ENCODE measurements around the gene ATP5F1E. TPM values are rescaled to one million over a fixed set of nuclear protein-coding genes. Genes with fewer than 3 reads are reported as not detected.

The ATP5F1E gene
- total RNA-seq, 2 donors from 2014 or later: 45.5 to 78.0 TPM

DNA sequence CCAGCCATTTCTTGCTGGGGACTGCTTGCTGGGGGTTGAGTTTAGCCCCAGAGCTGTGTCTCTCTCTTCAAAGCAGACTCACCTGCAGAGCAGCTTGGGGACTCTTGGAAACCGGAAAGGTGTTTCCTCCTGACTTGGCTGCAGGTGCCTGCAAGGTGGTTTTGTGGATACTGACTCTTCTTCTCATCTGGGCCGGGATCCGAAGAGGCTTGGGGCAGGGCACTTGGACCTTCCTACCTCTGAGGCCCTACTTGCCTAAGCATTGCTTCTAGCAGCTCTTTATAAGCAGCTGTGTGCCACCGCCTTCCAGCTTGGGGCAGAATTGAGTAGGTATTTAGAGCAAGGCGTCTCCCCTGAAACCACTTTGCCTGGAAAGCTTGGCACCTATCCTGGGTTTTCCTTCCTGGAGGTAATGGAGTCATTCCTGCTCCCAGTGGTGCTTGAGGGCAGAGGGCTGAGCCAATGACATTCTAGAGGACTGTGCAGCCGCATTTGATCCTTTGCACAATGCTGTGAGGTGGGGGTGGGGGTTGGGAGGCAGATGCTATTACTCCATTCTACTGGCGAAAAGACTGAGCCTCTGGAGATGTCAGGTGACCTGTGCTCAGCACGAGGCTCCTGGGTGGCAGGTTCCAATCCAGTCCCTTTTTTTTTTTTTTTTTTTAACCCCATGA is 21.7 kb downstream of the ATP5F1E start:
- Mint-ChIP-seq H3K27me3 (no peaks in the 10 kb centered on the region), H3K4me1 (peaks cover 29% of the 10 kb centered on the region), H3K27ac (no peak overlapping the region), H3K9me3 (no peaks in the 10 kb centered on the region), H3K4me3 (no peak overlapping the region), H3K36me3 (ENCODE audit: low read depth) (no peaks in the 10 kb centered on the region)
- ATAC-seq (replicated peaks): no peak

- no peak overlapping the region for H3K4me3 Mint-ChIP-seq
- no peaks in the 10 kb centered on the region for H3K27me3 Mint-ChIP-seq
- no peaks in the 10 kb centered on the region for H3K9me3 Mint-ChIP-seq
- peaks cover 13% of the 10 kb centered on the region for H3K36me3 Mint-ChIP-seq (ENCODE audit: low read depth)
- H3K4me1 Mint-ChIP-seq: peaks cover 36% of the 10 kb centered on the region
- H3K27ac Mint-ChIP-seq: no peak overlapping the region
- ATAC-seq (replicated peaks): no peak
These were observed 23.3 kb downstream of the ATP5F1E start for GRCh38 chr20:59008715-59009336.

- peaks cover 15% of the 10 kb centered on the region for H3K36me3 Mint-ChIP-seq (ENCODE audit: low read depth)
- H3K4me3 Mint-ChIP-seq: peak overlapping the region; percentile 69
- ATAC-seq (replicated peaks): no peak
- H3K27ac Mint-ChIP-seq: no peak overlapping the region
- no peaks in the 10 kb centered on the region for H3K9me3 Mint-ChIP-seq
- H3K27me3 Mint-ChIP-seq: no peaks in the 10 kb centered on the region
- peaks cover 36% of the 10 kb centered on the region for H3K4me1 Mint-ChIP-seq
These were observed 24.2 kb downstream of the ATP5F1E start for GRCh38 chr20:59007665-59008511.

- H3K4me1 Mint-ChIP-seq: peaks cover 43% of the 10 kb centered on the region
- ATAC-seq (replicated peaks): peak; percentile 82
- H3K27ac Mint-ChIP-seq: peak within 1 kb of the TSS; percentile 94
- H3K36me3 Mint-ChIP-seq (ENCODE audit: low read depth): peaks cover 15% of the 10 kb centered on the region
- H3K27me3 Mint-ChIP-seq: no peaks in the 10 kb centered on the region
- peak within 1 kb of the TSS; percentile 87 for H3K4me3 Mint-ChIP-seq
- H3K9me3 Mint-ChIP-seq: no peaks in the 10 kb centered on the region
These were observed 25.1 kb downstream of the ATP5F1E start, which contains the start of gene CTSZ for GRCh38 chr20:59006864-59007664. Gene CTSZ (minus strand): TSS chr20:59007254. CDS start chr20:59007128, 126 bp downstream.

DNA sequence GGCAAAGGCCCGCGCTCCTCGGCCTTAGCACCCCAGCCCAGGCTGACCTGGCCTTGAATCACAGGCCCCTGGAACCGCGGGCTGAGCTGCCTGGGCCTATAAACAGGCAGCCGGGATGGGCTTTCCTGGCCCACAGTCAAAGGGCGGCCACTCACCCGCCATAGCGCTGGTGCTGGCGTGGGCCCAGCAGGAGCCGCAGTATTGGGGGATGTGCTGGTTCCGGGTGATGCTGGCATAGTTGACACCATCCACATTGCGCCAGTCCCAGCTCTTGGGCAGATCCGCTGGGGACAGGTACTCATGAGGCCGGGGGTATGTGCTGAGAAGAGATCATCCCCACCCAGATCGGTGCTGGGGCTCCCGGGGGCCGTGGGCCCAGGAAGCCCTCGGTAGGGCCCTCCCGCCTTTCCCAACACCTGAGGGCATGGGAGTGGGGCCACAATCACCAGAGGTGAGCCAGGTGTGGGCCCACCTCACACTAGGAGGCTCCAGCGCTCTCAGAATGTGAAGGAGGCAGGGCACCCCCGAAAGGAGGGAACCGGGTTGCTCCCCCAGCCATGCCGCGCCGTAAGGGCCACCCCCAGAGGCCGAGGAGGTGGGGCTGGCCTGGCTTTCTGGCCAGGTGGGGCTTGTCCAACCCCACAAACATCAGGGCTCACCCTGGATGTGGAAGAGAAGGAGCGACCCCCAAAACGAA is 25.8 kb downstream of the ATP5F1E start:
- Mint-ChIP-seq H3K36me3 (ENCODE audit: low read depth) (peaks cover 15% of the 10 kb centered on the region), H3K4me1 (peaks cover 40% of the 10 kb centered on the region), H3K27me3 (no peaks in the 10 kb centered on the region), H3K9me3 (no peaks in the 10 kb centered on the region), H3K27ac (peak overlapping the region; percentile 94), H3K4me3 (peak overlapping the region; percentile 87)
- no peak for ATAC-seq (replicated peaks)

DNA sequence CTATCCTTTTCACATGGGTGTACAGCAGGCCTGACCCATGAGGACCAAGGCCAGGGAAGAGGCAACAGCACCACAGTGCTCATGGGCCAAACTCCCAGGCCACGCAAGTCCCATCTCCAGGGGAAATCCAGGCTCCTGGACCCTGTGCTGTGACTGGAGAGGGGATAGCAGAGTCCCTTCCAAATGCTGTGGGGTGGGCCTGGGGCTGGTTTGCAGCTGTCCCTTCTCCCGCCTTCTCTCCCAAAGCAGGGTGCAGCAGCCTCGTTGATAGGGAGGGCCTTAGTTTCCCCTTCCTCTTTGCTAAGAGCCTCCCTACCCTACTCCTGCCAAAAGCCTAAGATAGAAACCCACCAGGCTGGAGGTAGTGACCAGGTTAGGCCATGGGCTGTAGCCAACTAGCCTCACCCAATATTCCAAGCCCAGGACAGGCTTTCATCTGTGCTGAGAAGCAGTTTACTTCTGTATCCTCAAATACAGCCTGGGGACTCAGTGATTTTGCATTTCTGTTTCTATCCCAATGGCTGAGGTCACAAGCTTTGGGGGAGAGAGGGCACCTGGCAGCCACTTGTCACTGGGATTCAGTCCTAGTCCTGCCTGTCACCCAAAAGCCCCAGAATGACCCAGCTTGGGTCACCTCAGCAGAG is 26.5 kb downstream of the ATP5F1E start:
- Mint-ChIP-seq H3K4me3 (peak overlapping the region; percentile 87), H3K36me3 (ENCODE audit: low read depth) (peaks cover 18% of the 10 kb centered on the region), H3K27me3 (no peaks in the 10 kb centered on the region), H3K27ac (peak overlapping the region; percentile 94), H3K9me3 (no peaks in the 10 kb centered on the region), H3K4me1 (peaks cover 38% of the 10 kb centered on the region)
- no peak for ATAC-seq (replicated peaks)

- H3K36me3 Mint-ChIP-seq (ENCODE audit: low read depth): peaks cover 22% of the 10 kb centered on the region
- peak overlapping the region; percentile 94 for H3K27ac Mint-ChIP-seq
- H3K27me3 Mint-ChIP-seq: no peaks in the 10 kb centered on the region
- H3K9me3 Mint-ChIP-seq: no peaks in the 10 kb centered on the region
- peaks cover 38% of the 10 kb centered on the region for H3K4me1 Mint-ChIP-seq
- H3K4me3 Mint-ChIP-seq: peak overlapping the region; percentile 87
- peak; percentile 59 for ATAC-seq (replicated peaks)
These were observed 27.2 kb downstream of the ATP5F1E start for GRCh38 chr20:59004763-59005522.

GRCh38 chr20:59004493-59004762 is 27.7 kb downstream of the ATP5F1E start:
- Mint-ChIP-seq H3K27me3 (no peaks in the 10 kb centered on the region), H3K27ac (peak overlapping the region; percentile 94), H3K4me3 (peak overlapping the region; percentile 87), H3K4me1 (peaks cover 38% of the 10 kb centered on the region), H3K9me3 (no peaks in the 10 kb centered on the region), H3K36me3 (ENCODE audit: low read depth) (peaks cover 22% of the 10 kb centered on the region)
- ATAC-seq (replicated peaks): no peak

GRCh38 chr20:59003836-59004492 is 28.2 kb downstream of the ATP5F1E start:
- Mint-ChIP-seq H3K27me3 (no peaks in the 10 kb centered on the region), H3K36me3 (ENCODE audit: low read depth) (peaks cover 22% of the 10 kb centered on the region), H3K4me1 (peaks cover 38% of the 10 kb centered on the region), H3K9me3 (no peaks in the 10 kb centered on the region), H3K4me3 (peak overlapping the region; percentile 87), H3K27ac (peak overlapping the region; percentile 94)
- no peak for ATAC-seq (replicated peaks)

DNA sequence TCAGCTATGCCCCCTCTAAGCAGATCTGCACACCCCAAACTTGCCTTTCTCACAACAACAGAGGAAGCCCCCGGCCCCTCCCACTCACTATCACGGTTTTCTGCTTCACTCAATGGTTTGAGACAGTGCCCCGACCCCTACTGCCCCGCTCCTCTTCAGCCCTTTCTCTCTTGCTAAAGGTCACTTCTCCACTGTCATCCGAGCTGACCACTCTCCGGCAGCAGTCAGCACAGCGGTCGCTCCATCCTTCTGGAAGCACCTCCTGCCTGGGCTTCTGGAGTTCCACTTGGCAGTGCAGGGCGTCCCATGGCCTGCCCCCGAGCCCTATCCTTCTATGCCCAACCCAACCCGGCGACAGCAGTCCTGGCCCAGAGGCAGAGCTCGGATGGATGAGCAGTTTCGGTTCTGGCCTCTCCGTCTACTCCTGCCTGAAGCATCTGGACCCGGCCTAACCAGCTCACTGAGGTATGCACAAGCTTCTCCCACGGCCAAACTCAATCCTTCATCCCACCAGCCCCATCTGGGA is 29.2 kb downstream of the ATP5F1E start:
- Mint-ChIP-seq H3K9me3 (no peaks in the 10 kb centered on the region), H3K4me3 (no peak overlapping the region), H3K36me3 (ENCODE audit: low read depth) (peaks cover 30% of the 10 kb centered on the region), H3K4me1 (peaks cover 38% of the 10 kb centered on the region), H3K27ac (peak overlapping the region; percentile 94), H3K27me3 (no peaks in the 10 kb centered on the region)
- no peak for ATAC-seq (replicated peaks)

DNA sequence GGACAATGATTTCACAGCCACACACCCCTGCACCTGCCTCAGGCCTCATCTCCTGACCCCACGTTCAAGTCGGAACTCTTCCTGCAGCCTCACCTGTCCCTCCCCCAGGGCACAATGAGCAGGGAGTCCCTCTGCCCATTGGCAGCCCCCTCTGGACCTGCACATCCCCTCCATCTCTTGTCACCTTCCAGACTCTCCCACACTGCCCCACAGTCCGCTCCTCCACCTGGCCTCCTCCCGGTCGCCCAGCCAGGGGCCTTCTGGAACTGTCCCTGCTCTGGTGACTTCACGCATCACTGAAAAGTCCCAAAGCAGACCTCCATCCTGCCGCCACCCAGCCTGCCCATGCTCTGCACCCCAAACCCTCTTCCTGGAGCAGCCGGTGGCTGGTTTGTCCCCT is 29.7 kb downstream of the ATP5F1E start:
- Mint-ChIP-seq H3K9me3 (no peaks in the 10 kb centered on the region), H3K36me3 (ENCODE audit: low read depth) (peaks cover 35% of the 10 kb centered on the region), H3K27ac (peak overlapping the region; percentile 94)

DNA sequence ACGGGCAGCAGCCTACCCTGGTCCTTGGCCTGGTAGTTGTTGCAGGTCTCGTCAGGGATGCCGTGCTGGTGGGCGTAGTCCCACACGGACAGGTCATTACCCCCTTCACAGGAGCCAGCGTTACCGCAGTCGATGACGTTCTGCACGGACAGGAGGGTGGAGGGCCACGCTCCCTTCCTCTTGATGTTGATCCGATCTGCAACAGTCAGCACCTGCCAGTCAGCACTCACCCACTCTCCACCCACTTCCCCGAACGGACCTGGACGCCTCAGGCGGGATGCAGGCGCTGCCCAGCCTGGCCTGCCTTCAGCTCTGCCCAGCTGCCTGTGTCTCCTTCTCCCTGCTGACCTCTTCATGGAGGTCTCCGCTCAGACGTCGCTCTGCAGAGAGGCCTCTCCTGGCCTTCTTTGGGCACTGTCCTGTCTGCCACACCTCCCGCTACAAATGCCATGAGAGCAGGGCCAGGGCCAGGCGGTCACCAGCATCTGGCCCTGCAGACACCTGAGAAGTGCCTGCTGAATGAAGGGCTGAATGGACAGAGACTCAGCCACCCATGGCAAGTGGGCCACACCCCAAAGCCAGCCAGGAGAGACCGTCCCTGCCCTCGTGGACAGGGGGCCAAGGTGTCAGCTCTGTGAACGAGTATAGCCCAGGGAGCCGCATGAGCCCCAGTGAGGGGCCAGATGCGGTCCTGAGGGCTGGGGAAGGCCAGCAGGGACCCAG is 30.5 kb downstream of the ATP5F1E start:
- no peak for ATAC-seq (replicated peaks)
- no peaks in the 10 kb centered on the region for H3K27me3 Mint-ChIP-seq
- no peaks in the 10 kb centered on the region for H3K9me3 Mint-ChIP-seq
- H3K27ac Mint-ChIP-seq: no peak overlapping the region
- no peak overlapping the region for H3K4me3 Mint-ChIP-seq
- H3K36me3 Mint-ChIP-seq (ENCODE audit: low read depth): peaks cover 43% of the 10 kb centered on the region
- H3K4me1 Mint-ChIP-seq: peaks cover 38% of the 10 kb centered on the region

More for the DNA sequence above, 29.7 kb downstream of the ATP5F1E start:
- no peaks in the 10 kb centered on the region for H3K27me3 Mint-ChIP-seq
- H3K4me1 Mint-ChIP-seq: peaks cover 38% of the 10 kb centered on the region
- no peak overlapping the region for H3K4me3 Mint-ChIP-seq
- ATAC-seq (replicated peaks): no peak

Measured in activated T-helper 17 cell treated with anti-CD3 and anti-CD28 coated beads, Interleukin-2, amount 50 U/mL, for 72 hours (primary cell).